Mesodermal cell (in vitro differentiated cells): Measurements from ENCODE around the gene ARL8B.
A peak's percentile ranks its signal among the peaks of the same experiment; 100 is the strongest.

ENCODE experiments used
- H3K27ac ChIP-seq: 2 replicates; pipeline ENCODE4 v1.7.0; 2013; ENCODE audit warnings: mild to moderate bottlenecking, low read depth, low read length, moderate library complexity; ENCODE audit not compliant: severe bottlenecking
- H3K36me3 ChIP-seq: 2 replicates; pipeline ENCODE4 v1.7.1; 2013; ENCODE audit warnings: mild to moderate bottlenecking, low read length, moderate library complexity; ENCODE audit not compliant: control insufficient read depth, insufficient read depth
- H3K4me1 ChIP-seq: one replicate; pipeline ENCODE4 v1.7.1; 2013; ENCODE audit warnings: mild to moderate bottlenecking, low read length; ENCODE audit not compliant: insufficient read depth, control insufficient read depth, poor library complexity, severe bottlenecking
- H3K4me3 ChIP-seq: 2 replicates; pipeline ENCODE4 v1.7.0; 2013; ENCODE audit warnings: low read length, control low read depth, mild to moderate bottlenecking; ENCODE audit not compliant: insufficient read depth, poor library complexity, severe bottlenecking; ENCODE audit errors: extremely low read depth
- H3K9me3 ChIP-seq: 2 replicates; pipeline ENCODE4 v1.7.1; 2013; ENCODE audit warnings: mild to moderate bottlenecking, low read length, moderate library complexity; ENCODE audit not compliant: control insufficient read depth
- WGBS, 2 experiments: methylation state at CpG; one replicate each; pipeline ENCODE4 v1.1.5; 2013; ENCODE audit warnings: missing lambda C conversion rate in 2 of 2; ENCODE audit not compliant: insufficient coverage in 2 of 2; 5-methylcytosine and 5-hydroxymethylcytosine counted together

The ARL8B gene

GRCh38 chr3:5186089-5186857, 64.2 kb downstream of the ARL8B start:
- peak overlapping the region; percentile 87 for H3K4me3 ChIP-seq
- peaks cover 4% of the 10 kb centered on the region for H3K4me1 ChIP-seq
- no peaks in the 10 kb centered on the region for H3K9me3 ChIP-seq
- WGBS, 2 experiments: 86 to 88% methylated on average over 2 to 3 of the region's 6 CpGs
- H3K27ac ChIP-seq: no peak overlapping the region
- peaks cover 28% of the 10 kb centered on the region for H3K36me3 ChIP-seq

GRCh38 chr3:5186858-5187155, 64.7 kb downstream of the ARL8B start:
- H3K4me1 ChIP-seq: peaks cover 4% of the 10 kb centered on the region
- H3K9me3 ChIP-seq: no peaks in the 10 kb centered on the region
- H3K36me3 ChIP-seq: peaks cover 25% of the 10 kb centered on the region
- H3K27ac ChIP-seq: peak overlapping the region; percentile 76
- peak overlapping the region; percentile 87 for H3K4me3 ChIP-seq
- 20 to 64% methylated on average over 2 to 7 of the region's 8 CpGs for WGBS, 2 experiments

- no peaks in the 10 kb centered on the region for H3K9me3 ChIP-seq
- H3K4me3 ChIP-seq: peak within 1 kb of the TSS; percentile 87
- H3K27ac ChIP-seq: peak within 1 kb of the TSS; percentile 81
- H3K36me3 ChIP-seq: peaks cover 22% of the 10 kb centered on the region
- WGBS, 2 experiments: 2 to 3% methylated on average over 59 to 69 of the region's 78 CpGs
- peaks cover 6% of the 10 kb centered on the region for H3K4me1 ChIP-seq
These were observed 65.2 kb downstream of the ARL8B start, which contains the start of gene EDEM1 for GRCh38 chr3:5187156-5187919. TSS of gene EDEM1 (plus strand) at chr3:5187707. CDS start at chr3:5187806, 99 bp downstream.

GRCh38 chr3:5187920-5188418, 65.9 kb downstream of the ARL8B start:
- WGBS, 2 experiments: 0 to 1% methylated on average over 48 to 65 of the region's 66 CpGs
- Histone ChIP-seq H3K9me3 (no peaks in the 10 kb centered on the region), H3K4me3 (peak overlapping the region; percentile 87), H3K36me3 (peaks cover 22% of the 10 kb centered on the region), H3K27ac (peak overlapping the region; percentile 81), H3K4me1 (peaks cover 12% of the 10 kb centered on the region)

- H3K36me3 ChIP-seq: peaks cover 21% of the 10 kb centered on the region
- peaks cover 18% of the 10 kb centered on the region for H3K4me1 ChIP-seq
- peak overlapping the region; percentile 87 for H3K4me3 ChIP-seq
- WGBS, 2 experiments: 16 to 21% methylated on average over 19 to 22 of the region's 26 CpGs
- no peaks in the 10 kb centered on the region for H3K9me3 ChIP-seq
- H3K27ac ChIP-seq: no peak overlapping the region
These were observed 66.5 kb downstream of the ARL8B start for GRCh38 chr3:5188419-5189221.

- H3K36me3 ChIP-seq: peaks cover 12% of the 10 kb centered on the region
- H3K4me1 ChIP-seq: peaks cover 32% of the 10 kb centered on the region
- H3K4me3 ChIP-seq: no peak overlapping the region
- no peaks in the 10 kb centered on the region for H3K9me3 ChIP-seq
- WGBS, 2 experiments: 77 to 80% methylated on average over 5 to 7 of the region's 7 CpGs
- no peak overlapping the region for H3K27ac ChIP-seq
These were observed 68.2 kb downstream of the ARL8B start for GRCh38 chr3:5190147-5190791.

GRCh38 chr3:5191555-5192304, 69.6 kb downstream of the ARL8B start:
- Histone ChIP-seq H3K4me1 (peaks cover 47% of the 10 kb centered on the region), H3K9me3 (no peaks in the 10 kb centered on the region), H3K4me3 (no peak overlapping the region), H3K27ac (no peak overlapping the region), H3K36me3 (peaks cover 19% of the 10 kb centered on the region)
- WGBS, 2 experiments: 100% methylated on average over 1 of the region's 5 CpGs

DNA sequence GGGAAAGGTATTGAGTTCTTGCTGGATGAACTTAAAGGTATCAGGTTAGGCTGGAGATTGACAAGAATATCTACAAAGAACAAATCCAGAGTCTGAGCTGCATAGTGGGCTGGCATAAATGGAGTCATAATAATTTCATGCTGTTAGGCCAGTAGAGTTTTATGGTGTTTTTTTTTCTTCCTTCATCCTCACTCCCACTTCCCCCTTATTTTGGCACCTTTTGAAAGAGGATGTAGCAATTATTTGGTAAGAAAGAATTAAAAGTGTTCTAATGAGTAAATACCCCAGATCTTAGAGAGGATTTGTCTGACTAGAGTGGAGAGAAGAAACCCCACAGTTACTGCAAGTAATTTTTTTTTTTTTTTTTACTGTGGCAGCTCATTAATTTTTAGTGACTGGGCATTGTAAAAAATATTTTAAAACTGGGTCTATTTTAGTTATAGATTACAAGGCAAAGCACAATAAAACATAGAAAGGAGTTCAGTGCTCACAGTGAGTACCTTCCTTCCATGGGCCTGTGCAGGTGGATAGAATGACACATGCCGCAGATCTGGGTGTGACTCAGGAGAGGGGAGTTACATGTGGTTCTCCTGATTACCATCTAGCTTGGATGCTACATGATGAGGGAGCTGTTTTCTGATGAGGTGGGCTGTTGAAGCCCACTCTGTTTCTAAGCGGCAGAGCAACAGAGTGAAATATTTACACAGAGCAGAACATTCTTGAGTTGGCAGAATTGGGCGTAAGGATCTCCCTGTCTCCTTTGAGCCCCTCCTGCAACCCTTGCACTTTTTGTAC, 70.7 kb downstream of the ARL8B start:
- Histone ChIP-seq H3K9me3 (no peaks in the 10 kb centered on the region), H3K36me3 (peaks cover 19% of the 10 kb centered on the region), H3K27ac (no peak overlapping the region), H3K4me3 (no peak overlapping the region), H3K4me1 (peaks cover 56% of the 10 kb centered on the region)
- 100% methylated on average over 2 to 3 of the region's 3 CpGs for WGBS, 2 experiments

- peaks cover 27% of the 10 kb centered on the region for H3K36me3 ChIP-seq
- H3K27ac ChIP-seq: peak overlapping the region; percentile 86
- no peaks in the 10 kb centered on the region for H3K9me3 ChIP-seq
- no peak overlapping the region for H3K4me3 ChIP-seq
- peaks cover 56% of the 10 kb centered on the region for H3K4me1 ChIP-seq
- WGBS, 2 experiments: 71 to 81% methylated on average over 1 to 2 of the region's 2 CpGs
These were observed 72.2 kb downstream of the ARL8B start for GRCh38 chr3:5194341-5194740.
